ENCODE results near the gene H2AZ1. TPM values are rescaled to one million over a fixed set of nuclear protein-coding genes. Genes with fewer than 3 reads are reported as not detected.
A peak's percentile ranks its signal among the peaks of the same experiment; 100 is the strongest.

The H2AZ1 gene
- total RNA-seq, 4 donors from 2014 or later: 99.0 to 177 (median 129) TPM

DNA sequence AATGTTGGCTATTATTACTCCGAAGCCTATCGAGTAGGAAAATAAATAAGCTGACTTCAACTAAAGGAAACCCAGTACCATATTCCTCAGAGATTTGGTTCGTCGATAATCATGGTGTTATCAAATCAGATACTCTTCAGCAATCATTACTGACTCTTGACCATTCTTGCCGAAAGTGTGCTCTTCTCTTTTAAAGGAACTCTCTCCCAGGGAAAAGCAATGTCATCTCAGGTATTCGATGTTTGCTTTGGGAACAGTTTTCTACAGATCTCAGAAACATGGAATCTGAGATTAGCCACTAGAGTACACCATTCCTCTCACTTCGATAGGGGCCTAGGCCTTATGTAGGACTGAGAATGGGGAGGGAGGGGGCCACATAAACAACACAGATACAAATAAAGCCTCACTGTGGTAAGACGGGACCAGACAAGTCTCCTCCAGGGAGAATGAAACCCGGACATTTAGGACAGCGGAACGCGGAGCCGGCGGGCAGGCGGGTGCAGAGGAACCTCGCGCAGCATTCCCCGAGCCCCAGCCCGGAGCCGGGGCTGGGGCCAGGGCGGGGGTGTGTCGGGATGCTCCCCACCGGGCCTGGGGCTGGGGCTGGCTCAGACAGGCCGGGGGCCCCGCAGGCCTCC is 4.2 kb downstream of the H2AZ1 start:
- peak; percentile 38 for ATAC-seq (ENCODE audit: low FRiP score)
- no peak for DNase-seq (ENCODE audit: low spot score)
- TF ChIP-seq, protein P1, sequence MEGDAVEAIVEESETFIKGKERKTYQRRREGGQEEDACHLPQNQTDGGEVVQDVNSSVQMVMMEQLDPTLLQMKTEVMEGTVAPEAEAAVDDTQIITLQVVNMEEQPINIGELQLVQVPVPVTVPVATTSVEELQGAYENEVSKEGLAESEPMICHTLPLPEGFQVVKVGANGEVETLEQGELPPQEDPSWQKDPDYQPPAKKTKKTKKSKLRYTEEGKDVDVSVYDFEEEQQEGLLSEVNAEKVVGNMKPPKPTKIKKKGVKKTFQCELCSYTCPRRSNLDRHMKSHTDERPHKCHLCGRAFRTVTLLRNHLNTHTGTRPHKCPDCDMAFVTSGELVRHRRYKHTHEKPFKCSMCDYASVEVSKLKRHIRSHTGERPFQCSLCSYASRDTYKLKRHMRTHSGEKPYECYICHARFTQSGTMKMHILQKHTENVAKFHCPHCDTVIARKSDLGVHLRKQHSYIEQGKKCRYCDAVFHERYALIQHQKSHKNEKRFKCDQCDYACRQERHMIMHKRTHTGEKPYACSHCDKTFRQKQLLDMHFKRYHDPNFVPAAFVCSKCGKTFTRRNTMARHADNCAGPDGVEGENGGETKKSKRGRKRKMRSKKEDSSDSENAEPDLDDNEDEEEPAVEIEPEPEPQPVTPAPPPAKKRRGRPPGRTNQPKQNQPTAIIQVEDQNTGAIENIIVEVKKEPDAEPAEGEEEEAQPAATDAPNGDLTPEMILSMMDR (IDR thresholded peaks at IDR 0.05): no peak

DNA sequence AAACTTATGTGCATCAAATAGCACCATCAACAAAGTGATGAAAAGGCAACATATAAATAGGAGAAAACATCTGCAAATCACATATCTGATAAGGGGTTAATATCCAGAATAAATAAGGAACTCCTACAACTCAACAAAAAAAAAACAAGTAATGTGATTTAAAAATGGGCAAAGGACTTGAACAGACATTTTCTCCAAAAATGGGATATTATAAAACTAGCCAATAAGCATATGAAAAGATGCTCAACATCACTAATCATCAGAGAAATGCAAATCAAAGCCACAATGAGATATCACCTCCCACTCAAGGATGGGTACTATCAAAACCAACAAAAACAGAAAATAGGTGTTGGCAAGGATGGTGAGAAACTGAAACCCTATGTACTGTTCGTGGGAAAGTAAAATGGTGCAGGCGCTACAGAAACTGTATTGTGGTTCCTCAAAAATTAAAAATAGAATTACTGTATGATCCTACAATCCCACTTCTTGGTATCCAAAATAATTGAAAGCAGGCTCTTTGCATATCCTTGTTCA is 6.1 kb downstream of the H2AZ1 start:
- TF ChIP-seq, protein P1 (IDR thresholded peaks at IDR 0.05): no peak
- ATAC-seq (ENCODE audit: low FRiP score) (no peak), DNase-seq (ENCODE audit: low spot score) (no peak)

DNA sequence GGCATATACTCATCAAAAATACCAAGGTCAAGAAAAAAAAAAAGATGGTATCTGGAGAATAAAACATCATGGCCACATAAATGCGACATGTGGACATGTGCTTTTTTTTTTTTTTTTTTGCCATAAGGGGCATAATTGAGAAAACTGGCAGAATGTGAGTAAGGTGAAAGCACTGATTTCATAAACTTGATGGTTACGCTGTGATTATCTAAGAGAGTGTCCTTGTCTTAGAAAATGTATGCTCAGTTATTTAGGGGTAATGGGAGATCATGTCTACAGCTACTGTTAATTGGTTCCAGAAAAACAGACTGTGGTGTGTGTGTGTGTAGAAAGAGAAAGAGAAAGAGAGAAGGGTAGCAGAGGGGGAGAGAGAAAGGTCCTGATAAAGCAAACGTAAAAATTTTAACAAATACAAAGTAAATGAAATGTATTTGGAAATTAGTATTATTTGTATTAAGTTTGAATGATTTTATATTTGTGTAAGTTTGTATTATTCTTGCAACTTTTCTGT is 11.8 kb downstream of the H2AZ1 start:
- DNase-seq (ENCODE audit: low spot score) (no peak), ATAC-seq (ENCODE audit: low FRiP score) (no peak)
- TF ChIP-seq, protein P1 (IDR thresholded peaks at IDR 0.05): no peak

DNA sequence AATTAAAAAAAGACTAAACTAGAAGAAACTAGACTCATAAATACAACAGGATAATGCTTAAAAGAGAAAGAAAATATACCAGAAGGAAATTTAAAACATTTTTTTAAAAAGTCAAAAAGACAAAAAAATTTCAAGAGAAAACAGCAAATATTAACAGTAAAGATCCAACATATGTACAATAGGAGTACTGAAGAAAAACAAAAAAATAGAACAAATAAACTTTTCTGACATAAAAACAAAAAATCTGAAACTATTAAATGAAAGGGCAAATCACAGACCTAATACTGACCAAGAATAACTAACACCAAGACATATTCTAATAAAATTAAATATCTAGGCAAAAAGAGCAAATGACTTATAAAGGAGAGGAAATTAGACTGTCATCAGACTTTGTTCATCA is 15.2 kb downstream of the H2AZ1 start:
- no peak for DNase-seq (ENCODE audit: low spot score)
- ATAC-seq (ENCODE audit: low FRiP score): no peak
- TF ChIP-seq, protein P1 (IDR thresholded peaks at IDR 0.05): no peak

DNA sequence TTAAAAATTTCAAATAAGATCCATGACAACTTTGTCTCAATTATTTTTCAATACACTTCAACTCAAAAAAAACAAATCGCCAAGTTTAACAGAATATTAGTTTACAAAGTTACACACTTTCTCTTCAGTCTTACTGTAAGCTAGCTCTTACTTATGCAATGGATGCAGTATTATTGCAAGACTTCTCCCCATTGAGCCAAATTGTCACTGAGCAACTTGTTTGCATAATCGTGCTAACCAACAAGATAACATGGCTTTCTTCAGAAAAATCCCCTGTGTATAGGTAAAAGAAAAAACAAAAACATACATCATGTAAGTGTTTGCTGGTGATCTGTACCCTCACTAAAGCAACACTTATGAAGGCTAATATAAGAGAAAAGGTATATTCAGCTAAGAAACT is 22.5 kb downstream of the H2AZ1 start:
- TF ChIP-seq, protein P1 (IDR thresholded peaks at IDR 0.05): no peak
- ATAC-seq (ENCODE audit: low FRiP score) (no peak), DNase-seq (ENCODE audit: low spot score) (no peak)

DNA sequence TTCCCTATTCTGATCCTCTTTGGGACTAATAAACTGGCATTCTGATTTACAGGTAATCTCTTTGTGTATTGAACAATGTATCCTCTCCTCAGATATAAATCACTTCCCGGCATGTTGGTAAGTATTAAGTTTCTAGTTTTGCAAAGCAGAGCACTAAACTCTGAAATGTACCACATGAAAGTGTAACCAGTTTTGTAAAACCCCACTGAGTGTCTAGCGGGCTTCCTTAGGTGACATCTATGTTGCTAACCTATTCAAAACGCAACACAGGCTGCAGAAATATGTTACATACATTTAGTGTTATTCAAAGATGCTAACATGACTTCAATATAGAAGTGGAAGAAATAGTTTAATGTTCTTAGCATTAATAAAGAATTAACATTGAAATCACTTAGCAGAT is 28.9 kb downstream of the H2AZ1 start:
- ATAC-seq (ENCODE audit: low FRiP score) (no peak), DNase-seq (ENCODE audit: low spot score) (no peak)
- TF ChIP-seq, protein P1 (IDR thresholded peaks at IDR 0.05): no peak

DNA sequence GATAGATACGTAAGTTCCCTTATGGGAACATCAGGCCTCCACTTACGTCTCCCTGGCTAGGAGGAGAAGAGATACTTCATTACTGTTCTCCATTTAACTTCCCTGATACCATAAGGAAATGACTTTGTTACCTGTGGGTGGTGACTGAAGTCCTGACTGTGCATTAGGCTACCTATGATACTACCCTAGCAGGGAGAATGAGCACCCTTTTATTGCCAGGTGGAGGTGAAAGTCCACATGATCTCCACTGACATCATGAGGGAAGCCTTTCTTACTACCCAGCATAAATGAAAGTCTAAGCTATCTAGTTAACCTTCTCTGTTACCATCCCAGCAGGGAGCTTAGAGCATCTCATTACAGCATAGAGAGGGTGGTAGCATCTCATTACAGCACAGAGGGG is 31.4 kb downstream of the H2AZ1 start:
- ATAC-seq (ENCODE audit: low FRiP score): no peak
- TF ChIP-seq, protein P1 (IDR thresholded peaks at IDR 0.05): no peak

More for the DNA sequence above, 31.4 kb downstream of the H2AZ1 start:
- no peak for DNase-seq (ENCODE audit: low spot score)
